Heart left ventricle (tissue), 16 donors: Measurements from ENCODE around the gene TAS2R60. TPM values are rescaled to one million over a fixed set of nuclear protein-coding genes. Genes with fewer than 3 reads are reported as not detected.
A peak's percentile ranks its signal among the peaks of the same experiment; 100 is the strongest.

Experiments
- ATAC-seq, 4 donors: fragments of 200-7000 bp; cut with Tn5 transposase; one replicate each; pipeline ENCODE4 v1.9.1; 2020 to 2022; ENCODE audit warnings: moderate library complexity in 4 of 4, mild to moderate bottlenecking in 3 of 4, moderate number of reproducible peaks in 1 of 4
- DNase-seq, 5 donors: peaks; one replicate each; pipeline ENCODE4 v3.0.0-alpha.2; 2020
- H3K27ac ChIP-seq, 12 donors: fragments of 200-600 bp; sonication (generic) in 4 of 12; one replicate each; pipeline versions ENCODE4 v1.5.0 to v1.8.0; 2016 to 2022; ENCODE audit warnings: mild to moderate bottlenecking in 2 of 12
- H3K27me3 ChIP-seq, 9 donors: fragments of 200-600 bp; sonication (generic) in 2 of 9; one replicate each; pipeline versions ENCODE4 v1.5.1 to v1.8.0; 2016 to 2022; ENCODE audit warnings: mild to moderate bottlenecking in 3 of 9
- H3K36me3 ChIP-seq, 9 donors: fragments of 200-600 bp; sonication (generic) in 2 of 9; one replicate each; pipeline versions ENCODE4 v1.5.0 to v1.8.0; 2018 to 2022; ENCODE audit warnings: mild to moderate bottlenecking in 2 of 9
- H3K4me1 ChIP-seq, 12 donors: fragments of 200-600 bp; sonication (generic) in 4 of 12; one replicate each; pipeline versions ENCODE4 v1.5.0 to v1.8.0; 2016 to 2022; ENCODE audit warnings: mild to moderate bottlenecking in 3 of 12
- H3K4me3 ChIP-seq, 12 donors: fragments of 200-600 bp; sonication (generic) in 4 of 12; one replicate each; pipeline versions ENCODE4 v1.5.0 to v1.8.0; 2017 to 2022; ENCODE audit warnings: mild to moderate bottlenecking in 9 of 12, moderate library complexity in 4 of 12
- H3K9me3 ChIP-seq, 12 donors: fragments of 200-600 bp; sonication (generic) in 4 of 12; one replicate each; pipeline versions ENCODE4 v1.5.0 to v1.8.0; 2016 to 2022; ENCODE audit warnings: mild to moderate bottlenecking in 1 of 12
- POLR2A ChIP-seq, 2 donors: fragments of 450-650 bp; IDR thresholded peaks; one replicate each; pipeline ENCODE4 v1.6.1; 2017; ENCODE audit warnings: antibody characterized with exemption in 2 of 2, mild to moderate bottlenecking in 2 of 2, moderate library complexity in 2 of 2
- WGBS, 4 donors: extraction: QIAGEN DNeasy Blood & Tissue Kit in 2 of 4; methylation state at CpG; one replicate each; pipeline versions ENCODE4 v1.1.5 to v1.1.7; 2013 to 2018; 5-methylcytosine and 5-hydroxymethylcytosine counted together
- intact Hi-C, 10 donors: fragments of 100-400 bp; cut with DNase I; formaldehyde crosslinking; loops; one replicate each; pipeline versions ENCODE4 v1.11.1 to v1.14.2; 2022
- polyA plus RNA-seq, 2 donors: library from polyadenylated mRNA; stranded (reverse); fragments of 200-250 nt; gene quantifications; one replicate each; pipeline ENCODE4 v1.2.3, GENCODE V29; 2013
- total RNA-seq, 9 donors: library from RNA; depleted of rRNA in 2 of 9; stranded (reverse); fragments of >200 nt in 2 of 9; fragmentation: NEBNext Ultra II Directional in 3 of 9; extraction: Animal tissue kit (Norgen Biotek cat#: 25700) in 3 of 9; gene quantifications; one replicate each; pipeline versions ENCODE4 v1.1.0 to v1.2.4, GENCODE V29; 2016 to 2023
- TF ChIP-seq, protein P1 (sequence below), 12 donors: fragments of 200-600 bp; sonication (generic) in 4 of 12; IDR thresholded peaks; one replicate each; pipeline versions ENCODE4 v1.5.0 to v1.8.0; 2018 to 2022; ENCODE audit warnings: antibody characterized with exemption in 12 of 12, mild to moderate bottlenecking in 5 of 12
- donor health status: ischemic (EF 13 %, LVEDD 7.1; RV severe dilation, severe dysfunction).
- donor health status: healthy with polysubstance abuse.
- donor health status: DM: no; HTN: yes; CAD: no.
- donor health status: DM: no; HTN: no; CAD: no.
- donor health status: ischemic (EF 25% LVEDD 6.9; RV normal size, moderate dysfunction).
- donor health status: ischemic (EF 25% LVEDD 5.7; RV mildly dilated, moderate dysfunction).
- donor health status: healthy.
- donor health status: DM: yes; HTN: yes; CAD: no.
- donor health status: ischemic (EF 35%, LVEDD 5.7; RV mildly dilated, moderate dysfunction).
- donor health status: nonischemic (EF 11% LVEDD 7.7; RV severe dilation, severe dysfunction).
- donor health status: DM: yes; HTN: yes; CAD: no.
- donor health status: PGD.
- donor health status: ischemic (EF 29% LVEDD 5.4; RV normal size, mild dysfunction).
- donor health status: nonischemic (EF 23%, LVEDD 6.1; RV moderate dilation, normal function).

Gene TAS2R60
- total and polyA plus RNA-seq, 11 donors, result not detected

DNA sequence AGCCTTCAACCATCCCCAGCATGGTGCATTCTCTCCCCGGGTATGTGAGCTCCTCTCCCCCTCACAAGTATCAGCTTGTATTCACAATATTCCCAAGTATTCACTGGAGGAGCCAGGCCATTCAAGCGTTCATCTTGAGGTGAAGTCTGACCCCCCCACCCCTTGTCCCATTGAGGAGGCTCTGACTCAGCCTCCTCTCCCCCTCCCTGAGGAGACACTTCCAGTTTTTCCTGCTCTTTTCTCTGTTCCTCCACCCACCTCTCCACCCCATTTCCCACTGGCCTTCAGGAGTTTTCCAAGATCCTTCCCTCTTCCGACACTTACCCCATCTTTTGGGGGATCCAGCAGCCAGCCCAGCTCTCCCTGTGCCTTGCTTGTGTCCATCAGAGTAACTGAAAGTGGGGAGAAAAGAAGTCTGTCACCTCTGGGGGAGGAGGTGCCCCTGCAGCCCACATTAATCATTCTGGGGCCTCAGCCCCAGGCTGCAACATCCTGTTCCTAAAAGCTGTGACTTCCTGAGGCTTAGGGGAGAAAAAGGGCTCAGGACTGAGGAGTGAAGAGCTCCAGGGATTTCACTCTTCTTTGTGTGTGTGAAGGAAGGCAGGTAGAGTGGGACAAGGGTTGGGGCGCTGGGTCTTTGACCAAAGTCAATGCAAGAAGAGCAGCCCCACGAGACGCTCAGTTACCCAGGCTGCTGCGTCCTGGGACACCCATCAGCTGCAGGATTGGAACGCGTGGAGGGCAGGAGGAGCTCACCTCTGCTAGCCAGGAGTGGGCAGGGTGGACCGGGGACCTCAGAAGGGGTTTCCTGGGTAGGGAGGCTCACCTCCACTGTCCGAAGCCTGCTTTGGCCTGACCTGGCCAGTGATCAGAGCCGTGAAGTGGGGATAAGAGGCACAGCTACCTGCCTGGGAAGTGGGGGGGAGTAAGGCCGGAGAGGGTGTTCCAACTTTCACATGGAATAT lies 35.7 kb upstream of the TAS2R60 start:
- H3K4me3 ChIP-seq, result peak overlapping the region in 1 of 12 donors; percentile 53
- intact Hi-C loops, result loop anchor here in 3 of 10 donors (2.0 to 5.0 kb wide), 3 partner anchors 17 to 160 kb away; partner anchors contain the start of gene ZYX (in 1 of the 3)
- ATAC-seq, result no peak

DNA sequence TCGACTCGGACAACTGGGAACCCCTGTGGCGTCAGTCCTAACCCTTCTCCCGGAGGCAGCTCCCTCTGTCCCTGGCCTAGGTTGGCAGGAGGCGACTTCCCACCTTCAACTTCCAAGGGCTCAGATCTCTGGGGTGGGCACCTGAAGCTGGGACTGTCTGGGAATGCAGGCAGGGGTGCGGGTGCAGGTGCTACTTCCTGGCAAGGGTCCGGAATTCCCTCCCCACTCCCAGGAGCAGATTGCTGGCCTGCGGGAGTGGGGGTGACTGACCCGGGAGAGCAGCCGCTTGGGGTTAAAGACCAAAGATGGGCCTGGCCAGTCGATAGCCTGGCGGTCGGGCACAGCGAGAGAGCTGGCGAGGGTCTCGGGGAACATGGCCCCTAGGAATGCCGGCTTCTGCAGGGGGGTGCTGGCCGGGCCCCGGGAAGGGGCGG lies 35.0 kb upstream of the TAS2R60 start:
- ATAC-seq (no peak), DNase-seq (peak in 1 of 5 donors; percentile 18)
- Histone ChIP-seq H3K27me3 (peaks cover 0 to 18% (median 0%) of the 10 kb centered on the region in 9 donors), H3K9me3 (no peaks in the 10 kb centered on the region), H3K36me3 (no peaks in the 10 kb centered on the region), H3K4me3 (peak overlapping the region in 4 of 12 donors; percentile 19 to 53 (median 34)), H3K27ac (no peak overlapping the region), H3K4me1 (peaks cover 0 to 60% (median 17%) of the 10 kb centered on the region in 12 donors)
- TF ChIP-seq, protein P1, sequence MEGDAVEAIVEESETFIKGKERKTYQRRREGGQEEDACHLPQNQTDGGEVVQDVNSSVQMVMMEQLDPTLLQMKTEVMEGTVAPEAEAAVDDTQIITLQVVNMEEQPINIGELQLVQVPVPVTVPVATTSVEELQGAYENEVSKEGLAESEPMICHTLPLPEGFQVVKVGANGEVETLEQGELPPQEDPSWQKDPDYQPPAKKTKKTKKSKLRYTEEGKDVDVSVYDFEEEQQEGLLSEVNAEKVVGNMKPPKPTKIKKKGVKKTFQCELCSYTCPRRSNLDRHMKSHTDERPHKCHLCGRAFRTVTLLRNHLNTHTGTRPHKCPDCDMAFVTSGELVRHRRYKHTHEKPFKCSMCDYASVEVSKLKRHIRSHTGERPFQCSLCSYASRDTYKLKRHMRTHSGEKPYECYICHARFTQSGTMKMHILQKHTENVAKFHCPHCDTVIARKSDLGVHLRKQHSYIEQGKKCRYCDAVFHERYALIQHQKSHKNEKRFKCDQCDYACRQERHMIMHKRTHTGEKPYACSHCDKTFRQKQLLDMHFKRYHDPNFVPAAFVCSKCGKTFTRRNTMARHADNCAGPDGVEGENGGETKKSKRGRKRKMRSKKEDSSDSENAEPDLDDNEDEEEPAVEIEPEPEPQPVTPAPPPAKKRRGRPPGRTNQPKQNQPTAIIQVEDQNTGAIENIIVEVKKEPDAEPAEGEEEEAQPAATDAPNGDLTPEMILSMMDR (IDR thresholded peaks at IDR 0.05), result no peak
- no peak for TF ChIP-seq POLR2A (IDR thresholded peaks at IDR 0.05)
- WGBS, 4 donors, result 27 to 49% (median 35%) methylated on average over 14 to 20 of the region's 20 CpGs
- intact Hi-C loops, result loop anchor here in 2 of 10 donors (2.0 to 5.0 kb wide), 2 partner anchors 27 to 161 kb away; partner anchors contain the start of gene ZYX (in 1 of the 2)

More for the DNA sequence above, 35.7 kb upstream of the TAS2R60 start:
- Histone ChIP-seq H3K9me3 (no peaks in the 10 kb centered on the region), H3K36me3 (no peaks in the 10 kb centered on the region), H3K27me3 (peaks cover 0 to 16% (median 0%) of the 10 kb centered on the region in 9 donors), H3K27ac (no peak overlapping the region), H3K4me1 (peaks cover 0 to 52% (median 17%) of the 10 kb centered on the region in 12 donors)
- DNase-seq, result no peak
- WGBS, 4 donors, result 50 to 71% (median 64%) methylated on average over 12 to 13 of the region's 13 CpGs
- TF ChIP-seq POLR2A (IDR thresholded peaks at IDR 0.05), result no peak
- TF ChIP-seq, protein P1 (IDR thresholded peaks at IDR 0.05), result no peak

DNA sequence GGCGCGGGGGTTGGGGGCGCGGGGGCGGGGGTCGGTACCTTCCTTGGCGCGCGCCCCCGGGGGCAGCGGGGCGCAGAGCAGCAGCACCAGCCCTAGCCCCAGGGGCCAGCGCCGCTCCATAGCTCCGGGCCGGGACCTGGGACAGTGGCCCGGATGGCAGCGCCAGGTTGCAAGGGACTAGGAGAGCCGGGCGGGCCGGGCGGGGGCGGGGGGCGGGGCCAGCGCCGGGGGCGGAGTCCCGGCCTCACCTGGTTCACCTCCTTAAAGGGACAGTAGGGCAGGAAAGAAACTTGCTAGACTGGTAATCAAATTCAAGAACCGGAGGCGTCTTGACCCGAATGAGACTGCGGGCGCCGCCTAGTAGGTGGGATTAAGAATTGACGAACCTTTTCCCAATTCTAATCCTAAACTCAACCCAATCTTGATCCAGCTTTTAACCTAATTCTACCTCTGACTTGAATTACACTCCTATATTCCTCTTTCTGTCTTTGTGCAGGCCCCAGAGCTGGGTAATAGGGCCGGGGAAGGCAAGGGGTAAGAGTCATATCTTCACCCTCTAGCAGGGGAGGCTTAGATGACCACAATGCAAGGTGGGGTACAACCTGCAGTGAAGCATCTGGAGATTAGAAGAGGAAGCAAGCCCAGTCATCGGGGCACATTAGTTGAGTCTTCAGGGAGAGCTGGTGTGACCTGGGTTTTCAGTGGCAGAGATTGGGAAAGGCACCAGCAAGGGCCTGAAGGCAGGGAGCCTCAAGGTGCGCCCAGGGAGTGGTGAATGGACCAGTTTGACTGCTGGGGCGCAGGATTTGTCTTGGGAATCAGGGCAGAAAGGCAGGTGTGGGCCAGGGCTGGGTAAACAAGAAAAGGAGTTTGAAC lies 34.3 kb upstream of the TAS2R60 start, which contains the start of gene EPHA1:
TSS of gene EPHA1 (minus strand) at position 171 of the 876 bp plus-strand sequence. CDS start at position 120, 51 bp downstream.
- peak in 1 of 5 donors; percentile 24 for DNase-seq

More for the DNA sequence above, 34.3 kb upstream of the TAS2R60 start, which contains the start of gene EPHA1:
- Histone ChIP-seq H3K4me1 (peaks cover 0 to 63% (median 17%) of the 10 kb centered on the region in 12 donors), H3K4me3 (peak within 1 kb of the TSS in 9 of 12 donors; percentile 18 to 53 (median 25)), H3K9me3 (no peaks in the 10 kb centered on the region), H3K27ac (no peak within 1 kb of the TSS), H3K27me3 (peaks cover 0 to 23% (median 0%) of the 10 kb centered on the region in 9 donors), H3K36me3 (no peaks in the 10 kb centered on the region)
- no peak for ATAC-seq
- intact Hi-C loops, result loop anchor here in 2 of 10 donors (2.0 to 5.0 kb wide), 2 partner anchors 28 to 162 kb away; partner anchors contain the start of gene ZYX (in 1 of the 2)
- WGBS, 4 donors, result 12 to 24% (median 14%) methylated on average over 22 to 39 of the region's 39 CpGs
- TF ChIP-seq, protein P1 (IDR thresholded peaks at IDR 0.05), result peak in 11 of 12 donors; percentile 11 to 46 (median 24)
- TF ChIP-seq POLR2A (IDR thresholded peaks at IDR 0.05), result no peak
